GM18861 (cell line): ENCODE measurements around the gene NFYC.

Experiments used
- ATAC-seq: cut with Tn5 transposase; IDR thresholded peaks from one replicate; pipeline ENCODE4 v1.9.1; 2021; ENCODE audit not compliant: unreplicated experiment

NFYC gene

GRCh38 chr1:40777224-40777970 is 85.9 kb downstream of the NFYC start:
- ATAC-seq: no peak

- no peak for ATAC-seq
Observed at GRCh38 chr1:40780678-40781607, 89.4 kb downstream of the NFYC start.

GRCh38 chr1:40781608-40781971 is 90.1 kb downstream of the NFYC start:
- no peak for ATAC-seq

- no peak for ATAC-seq
Observed at GRCh38 chr1:40782371-40782956, 91.0 kb downstream of the NFYC start.

GRCh38 chr1:40783001-40783905 is 91.7 kb downstream of the NFYC start, which contains the start of gene KCNQ4:
Gene KCNQ4 (plus strand): TSS chr1:40783787. CDS start chr1:40784094, 307 bp downstream.
- ATAC-seq: no peak

GRCh38 chr1:40784141-40784770 is 92.8 kb downstream of the NFYC start:
- ATAC-seq: no peak

- ATAC-seq: no peak
Observed at GRCh38 chr1:40784771-40785151, 93.3 kb downstream of the NFYC start.

GRCh38 chr1:40785446-40785845 is 93.9 kb downstream of the NFYC start:
- ATAC-seq: no peak

GRCh38 chr1:40786171-40786994 is 94.9 kb downstream of the NFYC start:
- no peak for ATAC-seq

- ATAC-seq: no peak
Observed at GRCh38 chr1:40786995-40787705, 95.6 kb downstream of the NFYC start.

GRCh38 chr1:40787737-40788560 is 96.4 kb downstream of the NFYC start:
- ATAC-seq: no peak

GRCh38 chr1:40788561-40789341 is 97.2 kb downstream of the NFYC start:
- ATAC-seq: no peak

- ATAC-seq: no peak
Observed at GRCh38 chr1:40789342-40789598, 97.8 kb downstream of the NFYC start.

GRCh38 chr1:40789661-40790430 is 98.3 kb downstream of the NFYC start:
- ATAC-seq: no peak

- no peak for ATAC-seq
Observed at GRCh38 chr1:40792036-40792435, 100.5 kb downstream of the NFYC start.

- no peak for ATAC-seq
Observed at GRCh38 chr1:40793617-40794016, 102.1 kb downstream of the NFYC start.

GRCh38 chr1:40794048-40794447 is 102.5 kb downstream of the NFYC start:
- ATAC-seq: no peak
